HG03558 (cell line): ENCODE results near the gene ALDH1B1.
A peak's percentile ranks its signal among the peaks of the same experiment; 100 is the strongest.

Source experiments
- ATAC-seq: cut with Tn5 transposase; IDR thresholded peaks from one replicate; pipeline ENCODE4 v1.9.1; 2021; ENCODE audit warnings: moderate number of reproducible peaks; ENCODE audit not compliant: unreplicated experiment; ENCODE audit errors: extremely low read depth

Gene ALDH1B1

DNA sequence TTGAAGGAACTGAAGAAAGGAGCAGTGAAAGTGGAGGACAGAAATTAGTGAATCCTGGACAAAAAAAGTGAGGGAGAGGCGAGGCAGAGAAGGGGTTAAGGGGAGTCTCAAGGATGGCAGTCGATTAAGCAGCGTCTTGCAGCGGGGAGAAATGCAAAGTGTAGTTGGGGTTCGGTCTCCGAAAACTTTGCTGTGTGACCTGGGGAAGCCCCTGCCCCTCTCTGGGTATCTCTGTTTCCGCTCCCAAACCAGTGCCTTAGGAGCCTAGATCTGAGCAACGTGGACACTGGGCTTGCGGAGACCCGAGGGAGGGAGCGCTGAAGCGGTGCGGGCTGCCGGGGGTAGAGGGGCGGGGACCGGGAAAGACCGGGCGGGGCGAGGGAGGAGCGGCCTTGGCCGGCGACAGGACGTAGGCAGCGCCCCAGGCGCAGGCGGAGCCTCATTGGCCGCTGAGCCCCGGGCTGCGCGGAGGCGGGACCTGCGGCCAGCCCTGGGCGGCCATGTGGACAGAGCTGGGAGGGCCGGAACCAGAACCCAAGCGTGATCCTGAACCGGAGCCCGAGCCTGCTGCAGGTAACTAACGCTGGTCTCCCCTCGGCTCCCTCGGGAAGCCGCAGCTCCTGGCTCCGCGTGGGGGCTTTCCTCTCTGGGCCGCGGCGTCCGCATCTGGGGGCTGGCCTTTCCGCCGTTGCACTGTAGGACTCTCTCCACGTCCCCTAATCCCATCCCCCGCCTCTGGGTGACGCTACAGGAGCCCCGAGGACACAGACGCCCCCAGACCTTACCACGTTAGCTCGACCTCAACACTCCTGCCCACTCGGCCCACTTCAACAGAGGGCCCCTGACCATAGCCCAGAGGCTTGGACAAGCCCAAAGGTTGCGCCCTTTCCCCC lies at the start of gene ALDH1B1:
Gene ALDH1B1 (plus strand): TSS at position 468 of the 893 bp plus-strand sequence. CDS start 3,047 bp downstream, outside the sequence.
- ATAC-seq = peak; percentile 94

DNA sequence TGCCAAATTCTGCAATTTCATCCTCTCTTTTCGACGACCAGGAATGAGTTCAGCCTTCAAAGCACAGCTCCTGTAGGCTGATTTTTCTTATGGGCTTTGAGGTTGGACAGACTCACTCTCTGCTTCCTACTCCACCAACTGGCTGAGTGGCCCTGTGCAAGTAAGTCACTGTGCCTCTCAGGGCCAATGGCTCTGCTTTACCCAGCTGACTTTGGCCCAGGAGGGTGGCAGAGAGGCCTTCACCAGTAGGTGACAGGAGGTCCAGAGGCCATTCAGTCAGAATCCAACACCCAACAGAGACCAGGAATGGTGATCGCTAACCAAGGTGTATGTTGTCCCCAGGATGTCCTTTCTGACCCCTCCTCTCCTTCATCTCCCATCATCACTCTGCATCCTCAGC lies 49.5 kb upstream of the ALDH1B1 start:
- ATAC-seq = no peak

DNA sequence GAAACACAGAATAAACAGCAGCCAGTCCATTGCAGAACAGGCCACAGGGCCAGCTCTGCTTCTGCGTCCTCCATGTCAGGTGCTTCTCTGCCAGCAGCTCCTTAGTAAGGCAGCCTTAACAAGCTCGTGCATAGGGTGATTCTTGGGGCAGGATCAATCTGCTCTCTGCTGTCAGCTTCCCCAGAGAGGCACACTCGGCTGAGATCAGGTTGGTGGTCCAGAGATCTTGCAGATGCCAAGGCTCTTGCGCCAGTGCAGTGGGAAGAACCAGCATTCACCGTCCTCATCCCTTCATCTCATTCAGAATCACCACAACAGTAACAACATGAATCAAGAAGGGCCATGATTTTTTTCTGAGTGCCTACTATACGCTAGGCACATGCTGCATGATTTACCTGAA lies 49.0 kb upstream of the ALDH1B1 start:
- ATAC-seq = no peak

DNA sequence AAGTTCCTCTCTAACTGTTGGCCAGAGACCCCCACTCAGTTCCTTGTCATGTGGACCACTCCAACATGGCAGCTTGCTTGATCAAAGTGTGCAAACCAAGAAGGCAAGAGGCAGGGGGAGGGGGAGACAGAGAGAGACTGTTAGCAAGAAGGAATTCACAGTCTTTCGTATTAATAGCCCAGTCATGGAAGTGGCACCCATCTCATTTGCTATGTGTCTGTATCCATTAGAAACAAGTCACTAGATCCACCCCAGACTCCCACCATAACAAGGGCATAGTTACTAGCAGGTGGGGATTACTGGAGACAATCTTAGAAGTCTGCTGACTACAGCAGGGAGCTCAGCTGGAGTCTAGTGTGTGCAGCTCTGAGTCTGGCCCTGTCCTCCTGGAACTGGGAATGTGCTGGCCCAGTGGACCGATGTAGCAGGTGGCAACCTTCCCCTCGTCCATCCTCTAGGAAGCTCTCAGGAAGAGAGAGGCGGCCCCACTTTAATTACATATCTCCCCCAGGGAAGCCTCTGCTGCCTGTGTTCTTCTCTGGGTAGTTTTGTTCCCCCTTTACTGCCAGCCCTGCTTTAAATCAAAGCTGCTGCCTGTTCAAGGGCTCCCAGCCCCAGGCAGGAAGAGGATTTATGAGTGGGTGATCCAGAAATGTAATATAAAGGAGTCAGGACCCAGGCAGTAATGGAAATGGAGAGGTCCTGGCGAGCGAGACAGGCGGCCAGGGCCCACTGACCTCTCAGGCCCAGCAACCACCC lies 47.8 kb upstream of the ALDH1B1 start:
- no peak for ATAC-seq

DNA sequence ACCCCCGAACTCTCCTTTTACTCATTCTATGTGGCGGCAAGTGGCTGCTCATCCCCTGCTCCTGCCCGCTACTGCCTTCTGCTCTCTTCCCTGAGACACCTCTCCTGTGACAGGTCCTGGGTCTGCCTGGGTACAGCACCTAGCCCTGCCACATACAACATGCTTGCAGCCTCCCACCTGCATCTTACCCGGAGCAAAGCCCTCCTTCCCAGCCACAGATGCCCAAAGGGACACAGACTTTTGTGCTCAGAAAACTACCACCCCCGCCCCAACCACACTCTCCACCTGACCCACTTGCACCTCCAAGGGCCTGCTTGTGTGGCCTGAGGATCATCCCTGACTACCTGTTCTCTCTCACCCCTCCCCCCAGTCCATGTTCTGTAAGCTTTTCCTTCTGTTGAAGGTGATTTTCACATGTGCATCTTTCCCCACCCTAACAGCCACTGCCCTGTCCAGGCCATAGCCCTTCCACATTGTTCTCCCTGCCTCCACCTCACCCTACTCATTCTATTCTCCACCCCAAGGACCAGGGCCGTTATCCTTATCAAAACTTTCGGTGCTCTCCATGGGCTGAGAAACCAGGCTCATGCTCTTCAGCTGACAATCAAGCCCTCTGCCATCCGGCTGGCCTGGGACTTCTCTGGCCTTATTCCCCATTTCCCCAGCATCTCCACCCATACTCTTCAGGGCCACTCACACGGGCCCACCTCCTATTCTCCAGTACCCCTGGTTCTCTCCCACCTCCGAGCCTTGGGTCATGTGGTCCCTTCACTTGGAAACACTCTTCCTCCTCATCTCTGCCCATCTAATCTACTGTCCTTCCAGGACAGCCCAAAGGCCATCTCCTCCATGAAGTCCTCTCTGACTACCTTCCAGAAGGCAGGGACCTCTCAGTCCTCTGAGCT lies 46.4 kb upstream of the ALDH1B1 start:
- no peak for ATAC-seq

DNA sequence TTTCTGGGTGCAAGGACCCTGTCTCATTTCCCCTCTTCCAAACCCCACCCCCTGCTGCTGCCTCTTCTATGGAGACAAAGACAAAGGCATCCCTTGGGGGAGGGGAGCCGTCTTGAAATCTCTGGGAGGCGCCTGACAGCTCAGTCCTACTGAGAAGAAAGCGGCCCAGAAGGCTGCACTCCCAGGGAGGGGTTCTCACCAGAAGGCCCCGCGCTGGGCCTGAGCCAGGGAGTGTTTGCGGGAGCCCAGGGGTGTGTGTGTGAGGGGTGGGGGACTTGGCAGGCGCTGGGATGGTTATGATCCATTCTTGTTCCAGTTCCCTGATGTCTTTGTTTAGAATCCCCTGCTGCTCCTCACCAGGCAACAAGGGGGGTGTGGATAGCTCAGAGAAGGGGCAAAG lies 45.7 kb upstream of the ALDH1B1 start:
- no peak for ATAC-seq

DNA sequence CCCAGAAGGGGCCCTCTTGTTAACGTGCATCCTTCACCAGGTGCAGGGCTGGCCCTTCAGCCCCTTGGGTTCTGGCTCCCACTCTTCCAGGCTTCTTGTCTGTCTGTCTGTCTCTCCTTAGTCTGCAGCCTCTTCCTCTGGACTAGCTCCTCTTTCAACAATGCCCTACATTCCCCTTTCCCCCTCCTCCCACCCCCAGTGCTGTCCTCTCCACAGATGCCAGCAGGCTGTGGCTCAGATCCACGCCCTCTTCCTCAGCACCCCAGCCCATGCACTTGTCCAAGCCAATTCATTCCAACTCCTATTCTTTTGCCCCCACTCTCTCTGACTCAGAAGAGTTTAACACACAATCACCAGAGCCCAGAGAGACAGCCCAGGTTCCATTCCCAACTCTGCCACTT lies 45.2 kb upstream of the ALDH1B1 start:
- no peak for ATAC-seq

DNA sequence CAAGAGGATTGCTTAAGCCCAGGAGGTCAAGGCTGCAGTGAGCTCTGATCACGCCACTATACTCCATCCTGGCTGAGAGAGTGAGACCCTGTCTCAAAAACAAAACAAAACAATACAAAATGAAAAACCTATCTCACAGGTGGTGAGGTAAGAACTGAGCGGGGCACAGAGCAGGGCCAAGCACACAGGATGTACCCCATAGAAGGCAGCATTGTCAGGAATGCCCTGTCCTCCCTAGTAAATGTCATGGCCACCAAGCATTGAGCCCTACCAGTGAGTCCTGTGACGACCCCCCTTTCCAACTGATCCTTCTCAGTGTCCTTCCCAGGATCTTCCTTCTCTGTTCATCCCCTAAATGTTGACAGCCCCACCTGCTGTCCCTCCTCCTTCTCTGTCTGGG lies 44.6 kb upstream of the ALDH1B1 start:
- ATAC-seq = no peak

DNA sequence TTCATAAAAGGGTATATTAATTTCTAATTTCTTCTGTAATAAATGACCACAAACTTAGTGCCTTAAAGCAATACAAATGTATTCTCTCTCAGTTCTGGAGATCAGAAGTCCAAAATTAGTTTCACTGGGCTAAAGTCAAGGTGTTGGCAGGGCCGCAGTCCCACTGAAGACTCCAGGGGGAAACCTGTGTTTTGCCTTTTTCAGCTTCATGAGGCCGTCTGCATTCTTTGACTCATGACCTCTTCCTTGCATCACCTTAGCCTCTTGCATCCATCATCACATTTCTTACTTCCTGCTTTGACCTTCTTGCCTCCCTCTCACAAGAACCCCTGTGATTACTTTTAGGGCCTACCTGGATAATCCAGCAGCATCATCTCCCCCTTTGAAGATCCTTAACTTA lies 42.0 kb upstream of the ALDH1B1 start:
- no peak for ATAC-seq

DNA sequence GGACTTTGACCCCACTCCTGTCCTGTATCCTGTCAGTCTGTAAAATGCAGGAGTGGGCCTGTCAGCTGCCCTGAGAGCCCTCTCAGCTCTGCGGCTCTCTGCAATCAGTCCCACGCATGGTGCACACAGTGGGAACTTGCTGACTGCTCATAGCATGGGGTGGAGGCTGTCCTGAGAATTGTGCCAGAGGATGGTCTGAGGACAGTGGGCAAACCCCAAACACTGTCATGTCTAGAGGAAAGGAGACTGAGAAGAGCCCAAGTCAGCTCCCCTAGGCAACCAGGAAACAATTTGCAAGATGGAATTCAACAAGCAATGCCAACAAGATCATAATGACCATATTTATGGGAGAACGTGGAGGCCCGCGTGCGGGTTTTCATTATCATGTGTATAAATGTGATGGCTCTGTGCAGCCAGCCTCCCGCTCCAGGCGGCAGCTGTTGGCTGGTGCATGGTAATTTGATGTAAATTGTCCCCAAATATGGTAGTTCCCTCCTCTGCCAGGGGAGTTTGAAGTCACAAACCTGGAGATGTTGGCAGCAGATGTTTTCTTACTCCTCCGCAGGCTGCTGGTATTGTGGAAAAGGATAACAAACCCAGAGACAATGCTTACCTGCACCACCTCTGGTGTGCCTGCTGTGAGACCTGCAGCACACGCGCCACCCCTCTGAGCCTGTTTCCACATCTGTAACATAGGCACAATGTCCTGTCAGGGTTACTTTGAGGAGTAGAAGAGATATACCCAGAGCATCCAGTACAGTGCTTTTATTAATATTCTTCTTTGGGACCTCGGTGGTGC lies 39.8 kb upstream of the ALDH1B1 start:
- no peak for ATAC-seq

DNA sequence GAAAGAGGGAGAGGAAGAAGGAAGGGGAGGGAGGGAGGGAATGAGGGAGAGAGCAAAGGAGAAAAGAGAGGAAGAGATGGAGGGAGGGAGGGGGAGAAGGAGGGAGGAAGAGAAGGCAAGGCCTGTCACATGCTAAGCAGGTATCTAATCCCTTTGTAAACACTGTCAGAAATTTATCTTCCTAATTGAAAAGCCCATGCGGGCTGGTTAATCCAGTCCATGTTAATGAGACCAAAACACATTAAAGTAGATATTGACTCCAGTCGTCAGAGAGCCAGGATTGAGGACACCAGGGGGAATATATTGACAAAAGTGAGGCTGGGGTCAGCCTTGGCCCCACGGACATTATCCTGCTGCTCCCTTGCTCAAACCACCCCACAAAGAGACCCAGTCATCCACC lies 37.4 kb upstream of the ALDH1B1 start:
- no peak for ATAC-seq

DNA sequence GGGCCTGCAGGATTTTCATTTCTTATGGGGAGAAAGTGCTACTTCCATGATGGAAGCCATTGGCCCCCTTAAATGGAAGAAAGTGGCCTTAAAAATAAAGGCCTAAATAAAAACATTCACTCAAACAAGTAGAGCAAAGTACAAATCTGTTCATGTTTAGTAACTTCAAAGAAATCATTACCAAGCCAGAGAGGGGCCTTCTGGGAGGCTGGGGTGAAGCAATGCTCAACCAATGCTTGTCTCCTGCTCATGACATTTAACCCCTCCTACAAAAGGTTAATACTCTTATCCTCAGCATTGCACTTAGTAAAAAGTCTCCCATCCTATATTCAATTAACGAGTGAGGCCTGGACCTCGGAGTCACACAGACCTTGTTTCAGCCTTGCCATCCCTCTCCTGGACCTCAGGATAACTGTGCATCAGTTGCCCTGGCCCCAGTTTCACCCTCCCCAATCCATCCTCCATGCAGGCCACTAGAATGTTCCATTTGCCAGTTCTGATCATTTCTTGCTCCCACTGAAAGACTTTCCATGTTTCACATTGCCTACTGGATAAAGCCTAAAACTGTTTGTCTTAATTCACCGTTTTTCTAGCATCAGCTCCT lies 36.9 kb upstream of the ALDH1B1 start:
- ATAC-seq = no peak

DNA sequence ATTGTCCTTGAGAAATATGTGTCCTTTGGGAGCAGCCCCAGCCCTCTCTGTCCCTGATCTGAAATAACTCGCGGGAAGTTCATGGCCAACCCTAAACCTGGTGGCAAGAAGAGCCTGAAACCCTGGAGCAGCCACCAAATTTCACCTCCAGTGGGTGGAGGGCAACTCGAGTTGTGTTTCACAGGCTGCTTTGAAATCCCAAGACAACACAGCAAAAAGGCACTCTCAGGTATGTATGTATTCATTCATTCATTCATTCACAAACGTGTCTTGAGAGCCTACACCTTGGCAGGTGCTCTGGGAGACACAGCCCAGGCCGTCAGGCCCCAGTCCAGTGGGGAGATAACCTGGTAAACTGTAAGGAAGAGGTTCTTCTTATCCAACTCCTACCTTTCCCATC lies 35.7 kb upstream of the ALDH1B1 start:
- ATAC-seq = no peak

DNA sequence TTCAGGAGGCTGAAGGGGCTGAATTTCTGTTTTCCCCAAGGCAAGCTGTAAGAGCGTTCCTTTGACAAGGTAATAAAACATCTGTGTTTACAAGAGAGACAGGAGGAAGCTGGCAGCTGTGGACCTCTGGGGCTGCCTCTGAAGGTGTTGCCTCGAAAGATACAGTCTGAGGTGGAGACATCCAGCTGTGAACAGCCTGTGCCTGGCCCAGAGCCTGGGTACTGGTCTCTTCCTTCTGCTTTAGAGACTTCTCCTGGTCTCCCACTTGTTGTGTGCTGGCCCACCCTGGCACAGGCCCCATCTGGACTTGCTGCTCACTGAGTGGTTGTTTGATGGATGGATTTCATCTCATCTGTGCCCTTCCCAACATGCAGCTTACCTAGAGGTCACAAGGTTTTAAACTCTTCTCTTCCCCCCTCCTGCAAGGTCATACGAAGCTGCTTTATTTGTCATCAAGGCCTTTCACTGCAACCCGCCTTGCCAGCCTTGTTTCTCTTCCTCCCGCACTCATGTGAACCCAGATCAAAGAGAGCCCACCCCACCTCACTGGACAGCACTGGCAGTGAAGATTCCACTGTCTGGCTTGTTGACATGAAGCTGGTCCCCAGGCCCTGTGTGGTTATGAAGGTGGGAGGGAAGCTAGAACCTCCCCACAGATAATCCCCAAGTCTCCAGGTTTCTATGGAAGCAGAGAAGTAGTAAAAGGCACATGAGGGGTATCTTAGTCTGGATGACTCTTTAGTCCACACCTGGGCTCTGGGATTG lies 35.0 kb upstream of the ALDH1B1 start:
- ATAC-seq = no peak

DNA sequence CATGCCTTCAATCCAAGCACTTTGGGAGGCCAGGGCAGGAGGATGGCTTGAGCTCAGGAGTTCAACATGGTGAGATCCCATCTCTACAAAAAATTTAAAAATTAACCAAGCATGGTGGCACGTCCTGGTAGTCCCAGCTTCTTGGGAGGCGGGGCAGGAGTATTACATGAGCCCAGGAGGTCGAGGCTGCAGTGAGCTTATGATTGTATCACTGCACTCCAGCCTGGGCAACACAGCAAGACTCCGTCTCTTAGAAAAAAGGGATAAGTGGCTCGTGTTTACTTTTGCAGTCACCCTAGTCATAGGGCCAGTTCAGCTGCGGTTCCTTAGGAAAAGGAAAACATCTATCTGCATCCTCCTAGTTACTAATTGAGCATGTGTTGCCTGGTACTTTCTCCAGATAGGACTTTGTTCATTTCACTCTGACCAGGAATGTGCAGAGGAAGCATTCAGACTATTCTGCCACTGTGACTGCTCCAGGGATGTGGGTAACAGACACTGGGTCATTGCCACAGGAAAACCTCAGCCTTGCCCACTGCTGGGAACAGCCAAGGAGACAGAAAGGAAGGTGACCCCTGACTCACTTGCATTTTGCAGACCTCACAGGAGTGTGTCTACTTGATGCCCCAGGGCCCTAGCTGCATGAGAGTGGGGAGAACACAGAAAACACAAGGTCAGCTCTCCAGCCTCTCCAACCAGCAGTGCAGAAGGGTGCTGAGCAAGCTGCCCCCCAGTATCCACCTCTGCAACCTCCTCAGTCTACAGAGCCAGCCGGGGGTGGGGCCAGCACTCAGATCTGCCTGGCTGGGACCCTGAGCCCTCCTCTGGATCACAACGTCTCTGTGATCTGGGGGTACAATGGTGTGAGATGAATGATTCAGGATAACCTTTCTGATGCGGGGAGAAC lies 33.9 kb upstream of the ALDH1B1 start:
- no peak for ATAC-seq

DNA sequence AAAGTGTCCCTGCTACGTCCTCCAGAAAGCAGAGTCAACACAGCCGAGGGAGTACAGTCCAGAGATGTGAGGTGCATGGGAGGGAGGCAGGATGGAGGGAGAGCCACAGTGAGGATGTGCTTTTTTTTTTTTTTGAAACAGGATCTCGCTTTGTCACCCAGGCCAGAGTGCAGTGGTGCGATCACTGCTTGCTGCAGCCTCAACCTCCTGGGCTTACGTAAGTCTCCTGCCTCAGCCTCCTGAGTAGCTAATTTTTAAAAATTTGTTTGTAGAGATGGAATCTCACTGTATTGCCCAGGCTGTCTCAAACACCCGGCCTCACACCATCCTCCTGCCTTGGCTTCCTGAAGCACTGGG lies 33.2 kb upstream of the ALDH1B1 start:
- no peak for ATAC-seq

DNA sequence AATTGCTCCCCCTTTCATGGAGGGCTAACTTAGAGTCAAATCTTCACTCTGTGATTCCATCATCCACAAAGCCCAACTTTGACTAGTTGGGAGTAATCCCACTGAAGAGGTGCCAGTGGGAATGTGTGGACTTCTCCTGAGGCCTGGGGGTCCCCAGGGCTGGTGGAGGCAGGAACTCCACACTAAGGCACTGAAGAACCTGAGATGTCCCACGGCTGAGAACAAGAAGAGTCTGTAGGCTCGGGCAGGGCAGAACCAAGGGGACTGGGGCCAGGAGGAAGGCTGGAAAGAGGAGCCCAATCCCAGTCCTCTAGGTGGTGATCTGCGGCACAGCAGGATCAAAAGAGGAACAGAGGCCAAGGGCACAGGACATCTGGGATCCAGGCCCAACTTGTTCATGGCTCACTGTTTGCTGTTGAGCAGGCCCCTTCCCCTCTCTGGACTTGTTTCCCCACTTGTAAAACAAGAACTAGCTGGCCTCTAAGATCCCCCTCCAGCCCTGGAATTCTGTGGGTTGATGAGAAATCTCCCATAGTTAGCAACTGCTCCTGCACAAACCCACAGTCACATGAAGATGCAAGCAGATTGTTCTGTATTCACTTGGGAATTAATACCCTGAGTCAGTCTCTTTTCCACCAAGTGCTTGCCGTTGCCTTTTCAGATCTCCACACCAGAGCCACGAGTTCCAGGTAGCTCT lies 32.7 kb upstream of the ALDH1B1 start:
- ATAC-seq = no peak
